ENCODE measurements around the gene MRPL37.

DNA sequence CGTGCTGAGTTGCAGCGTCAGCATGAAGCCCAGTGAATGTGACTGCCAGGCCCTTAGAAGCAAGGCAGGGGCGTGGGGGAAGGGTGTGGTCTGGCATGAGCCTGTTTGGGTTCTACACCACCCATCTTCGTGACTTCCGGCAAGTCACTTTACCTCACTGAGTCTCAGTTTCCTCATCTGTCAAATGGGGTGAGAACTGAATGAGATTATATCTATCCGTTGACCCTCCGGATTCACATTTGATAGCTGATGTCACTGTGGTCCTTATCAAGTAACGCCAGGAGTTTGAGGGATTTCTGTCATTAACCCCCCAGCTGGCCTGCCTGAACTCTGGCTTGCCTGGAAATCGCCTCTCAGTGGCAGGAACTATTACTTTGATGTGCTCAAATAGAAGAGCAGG lies 15.6 kb downstream of the MRPL37 start:
- TF ChIP-seq, protein P1, sequence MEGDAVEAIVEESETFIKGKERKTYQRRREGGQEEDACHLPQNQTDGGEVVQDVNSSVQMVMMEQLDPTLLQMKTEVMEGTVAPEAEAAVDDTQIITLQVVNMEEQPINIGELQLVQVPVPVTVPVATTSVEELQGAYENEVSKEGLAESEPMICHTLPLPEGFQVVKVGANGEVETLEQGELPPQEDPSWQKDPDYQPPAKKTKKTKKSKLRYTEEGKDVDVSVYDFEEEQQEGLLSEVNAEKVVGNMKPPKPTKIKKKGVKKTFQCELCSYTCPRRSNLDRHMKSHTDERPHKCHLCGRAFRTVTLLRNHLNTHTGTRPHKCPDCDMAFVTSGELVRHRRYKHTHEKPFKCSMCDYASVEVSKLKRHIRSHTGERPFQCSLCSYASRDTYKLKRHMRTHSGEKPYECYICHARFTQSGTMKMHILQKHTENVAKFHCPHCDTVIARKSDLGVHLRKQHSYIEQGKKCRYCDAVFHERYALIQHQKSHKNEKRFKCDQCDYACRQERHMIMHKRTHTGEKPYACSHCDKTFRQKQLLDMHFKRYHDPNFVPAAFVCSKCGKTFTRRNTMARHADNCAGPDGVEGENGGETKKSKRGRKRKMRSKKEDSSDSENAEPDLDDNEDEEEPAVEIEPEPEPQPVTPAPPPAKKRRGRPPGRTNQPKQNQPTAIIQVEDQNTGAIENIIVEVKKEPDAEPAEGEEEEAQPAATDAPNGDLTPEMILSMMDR (IDR thresholded peaks at IDR 0.05; ENCODE audit: insufficient read depth, low read length, poor library complexity, severe bottlenecking), result no peak
- TF ChIP-seq EZH2phosphoT487 (conservative IDR thresholded peaks at IDR 0.05; ENCODE audit: low read length), result no peak
